ENCODE measurements around the gene ASTN1.

Gene ASTN1

DNA sequence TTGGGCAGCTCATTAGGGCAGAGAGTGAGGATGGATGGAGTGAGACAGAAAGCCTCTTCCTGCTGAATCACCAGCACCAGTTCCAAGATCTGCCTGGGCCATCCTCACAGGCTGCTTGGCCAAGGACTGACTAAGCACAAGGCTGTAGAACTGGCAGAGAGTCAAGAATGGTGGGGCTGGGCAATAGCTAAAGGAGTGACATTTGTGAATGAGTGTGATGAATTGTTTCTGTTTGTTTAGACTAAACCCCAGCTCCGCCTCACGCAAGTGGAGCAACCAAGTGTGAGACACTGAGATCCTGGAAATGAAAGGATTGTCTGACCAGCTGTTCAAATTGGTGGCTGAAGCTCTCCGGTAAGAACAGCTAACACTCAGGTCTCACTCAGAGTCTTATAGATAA, 44.8 kb upstream of the ASTN1 start:
- H3K4me3 ChIP-seq (replicated peaks; ENCODE audit: insufficient read depth, low read length), result no peak overlapping the region
- no peaks in the 10 kb centered on the region for H3K27me3 ChIP-seq (ENCODE audit: insufficient read depth, poor library complexity, severe bottlenecking)
- no peak overlapping the region for H3K27ac ChIP-seq (replicated peaks)
- TF ChIP-seq GABPA (IDR thresholded peaks at IDR 0.05; ENCODE audit: low read depth), result no peak
- no peak for TF ChIP-seq SPI1 (IDR thresholded peaks at IDR 0.05; ENCODE audit: borderline replicate concordance, low read depth)
- TF ChIP-seq, protein P1, sequence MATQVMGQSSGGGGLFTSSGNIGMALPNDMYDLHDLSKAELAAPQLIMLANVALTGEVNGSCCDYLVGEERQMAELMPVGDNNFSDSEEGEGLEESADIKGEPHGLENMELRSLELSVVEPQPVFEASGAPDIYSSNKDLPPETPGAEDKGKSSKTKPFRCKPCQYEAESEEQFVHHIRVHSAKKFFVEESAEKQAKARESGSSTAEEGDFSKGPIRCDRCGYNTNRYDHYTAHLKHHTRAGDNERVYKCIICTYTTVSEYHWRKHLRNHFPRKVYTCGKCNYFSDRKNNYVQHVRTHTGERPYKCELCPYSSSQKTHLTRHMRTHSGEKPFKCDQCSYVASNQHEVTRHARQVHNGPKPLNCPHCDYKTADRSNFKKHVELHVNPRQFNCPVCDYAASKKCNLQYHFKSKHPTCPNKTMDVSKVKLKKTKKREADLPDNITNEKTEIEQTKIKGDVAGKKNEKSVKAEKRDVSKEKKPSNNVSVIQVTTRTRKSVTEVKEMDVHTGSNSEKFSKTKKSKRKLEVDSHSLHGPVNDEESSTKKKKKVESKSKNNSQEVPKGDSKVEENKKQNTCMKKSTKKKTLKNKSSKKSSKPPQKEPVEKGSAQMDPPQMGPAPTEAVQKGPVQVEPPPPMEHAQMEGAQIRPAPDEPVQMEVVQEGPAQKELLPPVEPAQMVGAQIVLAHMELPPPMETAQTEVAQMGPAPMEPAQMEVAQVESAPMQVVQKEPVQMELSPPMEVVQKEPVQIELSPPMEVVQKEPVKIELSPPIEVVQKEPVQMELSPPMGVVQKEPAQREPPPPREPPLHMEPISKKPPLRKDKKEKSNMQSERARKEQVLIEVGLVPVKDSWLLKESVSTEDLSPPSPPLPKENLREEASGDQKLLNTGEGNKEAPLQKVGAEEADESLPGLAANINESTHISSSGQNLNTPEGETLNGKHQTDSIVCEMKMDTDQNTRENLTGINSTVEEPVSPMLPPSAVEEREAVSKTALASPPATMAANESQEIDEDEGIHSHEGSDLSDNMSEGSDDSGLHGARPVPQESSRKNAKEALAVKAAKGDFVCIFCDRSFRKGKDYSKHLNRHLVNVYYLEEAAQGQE (IDR thresholded peaks at IDR 0.05; ENCODE audit: insufficient replicate concordance, low read depth), result no peak
- TF ChIP-seq, protein P2, sequence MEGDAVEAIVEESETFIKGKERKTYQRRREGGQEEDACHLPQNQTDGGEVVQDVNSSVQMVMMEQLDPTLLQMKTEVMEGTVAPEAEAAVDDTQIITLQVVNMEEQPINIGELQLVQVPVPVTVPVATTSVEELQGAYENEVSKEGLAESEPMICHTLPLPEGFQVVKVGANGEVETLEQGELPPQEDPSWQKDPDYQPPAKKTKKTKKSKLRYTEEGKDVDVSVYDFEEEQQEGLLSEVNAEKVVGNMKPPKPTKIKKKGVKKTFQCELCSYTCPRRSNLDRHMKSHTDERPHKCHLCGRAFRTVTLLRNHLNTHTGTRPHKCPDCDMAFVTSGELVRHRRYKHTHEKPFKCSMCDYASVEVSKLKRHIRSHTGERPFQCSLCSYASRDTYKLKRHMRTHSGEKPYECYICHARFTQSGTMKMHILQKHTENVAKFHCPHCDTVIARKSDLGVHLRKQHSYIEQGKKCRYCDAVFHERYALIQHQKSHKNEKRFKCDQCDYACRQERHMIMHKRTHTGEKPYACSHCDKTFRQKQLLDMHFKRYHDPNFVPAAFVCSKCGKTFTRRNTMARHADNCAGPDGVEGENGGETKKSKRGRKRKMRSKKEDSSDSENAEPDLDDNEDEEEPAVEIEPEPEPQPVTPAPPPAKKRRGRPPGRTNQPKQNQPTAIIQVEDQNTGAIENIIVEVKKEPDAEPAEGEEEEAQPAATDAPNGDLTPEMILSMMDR (IDR thresholded peaks at IDR 0.05; ENCODE audit: insufficient read depth, low read length), result no peak
- TF ChIP-seq POLR2AphosphoS5 (IDR thresholded peaks at IDR 0.05; ENCODE audit: low read depth), result no peak
- no peak for DNase-seq (ENCODE audit: low read depth in 1 of 2, low spot score in 1 of 2)

DNA sequence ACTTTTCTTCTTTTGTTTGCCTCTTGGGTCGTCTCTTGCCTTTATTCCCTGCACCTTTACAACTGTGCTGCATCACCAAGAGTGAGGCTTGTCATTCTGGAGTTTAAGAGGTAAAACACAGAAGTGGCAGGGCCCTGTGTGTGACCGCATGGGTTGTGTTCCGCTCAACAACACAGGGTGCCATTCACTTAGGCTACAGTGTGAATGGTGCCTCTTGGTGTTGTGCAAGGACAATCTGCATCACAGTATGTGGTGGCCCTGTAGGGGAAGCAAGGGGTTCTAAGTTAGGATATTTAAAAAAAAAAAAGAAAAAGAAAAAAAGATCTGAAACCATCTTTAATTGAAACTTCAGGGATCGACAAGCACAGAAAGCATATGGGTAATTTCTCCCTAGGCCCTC, 44.4 kb upstream of the ASTN1 start:
- TF ChIP-seq, protein P2 (IDR thresholded peaks at IDR 0.05; ENCODE audit: insufficient read depth, low read length), result no peak
- TF ChIP-seq GABPA (IDR thresholded peaks at IDR 0.05; ENCODE audit: low read depth) (no peak), POLR2AphosphoS5 (IDR thresholded peaks at IDR 0.05; ENCODE audit: low read depth) (no peak), SPI1 (IDR thresholded peaks at IDR 0.05; ENCODE audit: borderline replicate concordance, low read depth) (no peak)
- TF ChIP-seq, protein P1 (IDR thresholded peaks at IDR 0.05; ENCODE audit: insufficient replicate concordance, low read depth), result no peak
- no peak for DNase-seq (ENCODE audit: low read depth in 1 of 2, low spot score in 1 of 2)
- no peaks in the 10 kb centered on the region for H3K27me3 ChIP-seq (ENCODE audit: insufficient read depth, poor library complexity, severe bottlenecking)
- H3K27ac ChIP-seq (replicated peaks), result no peak overlapping the region
- H3K4me3 ChIP-seq (replicated peaks; ENCODE audit: insufficient read depth, low read length), result no peak overlapping the region

DNA sequence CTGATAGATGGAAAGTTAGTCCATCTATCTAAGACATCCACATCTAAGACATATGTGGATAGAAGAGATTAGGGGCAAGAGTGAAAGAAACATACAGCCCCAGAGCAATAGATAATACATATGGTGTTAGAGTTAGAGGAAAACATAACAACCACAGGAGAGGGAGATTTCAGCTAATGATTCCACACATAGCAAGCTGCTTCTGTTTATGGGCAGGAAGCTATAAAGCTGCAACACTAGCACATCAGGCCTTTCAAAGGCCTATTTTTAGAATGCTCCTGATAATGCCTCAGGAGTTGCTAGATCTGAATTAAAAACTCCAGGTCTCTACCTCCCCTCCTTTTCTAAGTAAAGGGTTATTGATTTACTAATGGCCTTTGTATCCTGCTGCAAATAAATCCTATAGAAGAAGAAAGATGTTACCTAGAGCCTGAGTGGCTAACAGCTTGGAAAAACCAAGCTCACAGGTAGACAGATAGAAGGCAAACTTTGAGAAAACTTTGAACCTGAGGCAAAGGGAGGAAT, 42.4 kb upstream of the ASTN1 start:
- H3K27me3 ChIP-seq (ENCODE audit: insufficient read depth, poor library complexity, severe bottlenecking), result no peaks in the 10 kb centered on the region
- H3K4me3 ChIP-seq (replicated peaks; ENCODE audit: insufficient read depth, low read length), result no peak overlapping the region
- DNase-seq (ENCODE audit: low read depth in 1 of 2, low spot score in 1 of 2), result no peak
- TF ChIP-seq SPI1 (IDR thresholded peaks at IDR 0.05; ENCODE audit: borderline replicate concordance, low read depth), result no peak
- TF ChIP-seq, protein P1 (IDR thresholded peaks at IDR 0.05; ENCODE audit: insufficient replicate concordance, low read depth), result no peak
- TF ChIP-seq POLR2AphosphoS5 (IDR thresholded peaks at IDR 0.05; ENCODE audit: low read depth), result no peak
- TF ChIP-seq GABPA (IDR thresholded peaks at IDR 0.05; ENCODE audit: low read depth), result no peak
- TF ChIP-seq, protein P2 (IDR thresholded peaks at IDR 0.05; ENCODE audit: insufficient read depth, low read length), result no peak
- no peak overlapping the region for H3K27ac ChIP-seq (replicated peaks)

Data from HL-60 (cell line).